ENCODE results near the gene TMEM231. TPM values are rescaled to one million over a fixed set of nuclear protein-coding genes. Genes with fewer than 3 reads are reported as not detected.
A peak's percentile ranks its signal among the peaks of the same experiment; 100 is the strongest.

TMEM231 gene
- total RNA-seq, 4 donors from 2014 or later = 6.0 to 11.9 (median 9.3) TPM

DNA sequence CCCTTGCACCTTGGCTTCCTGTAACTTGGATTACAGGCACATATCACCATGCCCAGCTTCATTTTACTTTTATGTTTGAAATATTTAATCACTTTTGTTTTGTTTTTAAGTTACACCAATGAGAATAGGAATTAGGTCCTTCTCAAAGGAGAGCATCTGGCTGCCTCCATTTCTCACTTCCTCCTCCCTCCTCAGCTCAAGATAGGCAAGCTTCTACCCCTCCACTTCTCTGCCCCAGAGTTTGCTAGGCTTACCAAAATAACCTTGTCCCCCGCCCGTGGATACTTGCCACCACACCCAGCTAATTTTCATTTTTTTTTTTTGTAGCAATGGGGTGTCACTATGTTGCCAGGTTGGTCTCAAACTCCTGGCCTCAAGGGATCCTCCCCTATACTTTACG lies 28.1 kb upstream of the TMEM231 start:
- H3K9me3 ChIP-seq = no peaks in the 10 kb centered on the region
- peak in 1 of 2 donors; percentile 6 for DNase-seq (ENCODE audit: low spot score in 2 of 2)
- H3K27me3 ChIP-seq = no peaks in the 10 kb centered on the region
- H3K4me3 ChIP-seq = no peak overlapping the region
- no peaks in the 10 kb centered on the region for H3K4me1 ChIP-seq
- no peak overlapping the region for H3K27ac ChIP-seq
- TF ChIP-seq POLR2A (IDR thresholded peaks at IDR 0.05) = no peak
- TF ChIP-seq EP300 (IDR thresholded peaks at IDR 0.05) = no peak
- no peak for TF ChIP-seq CTCF (IDR thresholded peaks at IDR 0.05)
- TF ChIP-seq POLR2AphosphoS5 (IDR thresholded peaks at IDR 0.05) = no peak
- H3K36me3 ChIP-seq = peaks cover 9% of the 10 kb centered on the region
- 65% methylated on average over 3 of the region's 3 CpGs for WGBS

GRCh38 chr16:75579281-75579834 lies 23.3 kb upstream of the TMEM231 start:
- TF ChIP-seq EP300 (IDR thresholded peaks at IDR 0.05) = no peak
- no peak for TF ChIP-seq POLR2AphosphoS5 (IDR thresholded peaks at IDR 0.05)
- no peak for TF ChIP-seq CTCF (IDR thresholded peaks at IDR 0.05)
- no peak for TF ChIP-seq POLR2A (IDR thresholded peaks at IDR 0.05)
- peak in 1 of 2 donors; percentile 21 for DNase-seq (ENCODE audit: low spot score in 2 of 2)
- WGBS = 83% methylated on average over 7 of the region's 7 CpGs
- H3K4me3 ChIP-seq = no peak overlapping the region
- no peaks in the 10 kb centered on the region for H3K4me1 ChIP-seq
- H3K27me3 ChIP-seq = no peaks in the 10 kb centered on the region
- no peak overlapping the region for H3K27ac ChIP-seq
- peaks cover 48% of the 10 kb centered on the region for H3K36me3 ChIP-seq
- no peaks in the 10 kb centered on the region for H3K9me3 ChIP-seq

GRCh38 chr16:75578725-75579124 lies 22.7 kb upstream of the TMEM231 start:
- WGBS = 95% methylated on average over 2 of the region's 2 CpGs
- Histone ChIP-seq H3K27me3 (no peaks in the 10 kb centered on the region), H3K4me1 (no peaks in the 10 kb centered on the region), H3K9me3 (no peaks in the 10 kb centered on the region), H3K27ac (no peak overlapping the region), H3K36me3 (peaks cover 54% of the 10 kb centered on the region), H3K4me3 (no peak overlapping the region)
- TF ChIP-seq CTCF (IDR thresholded peaks at IDR 0.05) (no peak), POLR2AphosphoS5 (IDR thresholded peaks at IDR 0.05) (no peak), EP300 (IDR thresholded peaks at IDR 0.05) (no peak), POLR2A (IDR thresholded peaks at IDR 0.05) (no peak)
- no peak for DNase-seq (ENCODE audit: low spot score in 2 of 2)

- 90% methylated on average over 7 of the region's 7 CpGs for WGBS
- Histone ChIP-seq H3K27me3 (no peaks in the 10 kb centered on the region), H3K9me3 (no peaks in the 10 kb centered on the region), H3K4me1 (peaks cover 2% of the 10 kb centered on the region), H3K36me3 (peaks cover 60% of the 10 kb centered on the region), H3K4me3 (no peak overlapping the region), H3K27ac (no peak overlapping the region)
- DNase-seq (ENCODE audit: low spot score in 2 of 2) = peak in 1 of 2 donors; percentile 9
- TF ChIP-seq POLR2AphosphoS5 (IDR thresholded peaks at IDR 0.05) (no peak), CTCF (IDR thresholded peaks at IDR 0.05) (no peak), POLR2A (IDR thresholded peaks at IDR 0.05) (no peak), EP300 (IDR thresholded peaks at IDR 0.05) (no peak)
These were observed 22.2 kb upstream of the TMEM231 start for GRCh38 chr16:75578212-75578611.

DNA sequence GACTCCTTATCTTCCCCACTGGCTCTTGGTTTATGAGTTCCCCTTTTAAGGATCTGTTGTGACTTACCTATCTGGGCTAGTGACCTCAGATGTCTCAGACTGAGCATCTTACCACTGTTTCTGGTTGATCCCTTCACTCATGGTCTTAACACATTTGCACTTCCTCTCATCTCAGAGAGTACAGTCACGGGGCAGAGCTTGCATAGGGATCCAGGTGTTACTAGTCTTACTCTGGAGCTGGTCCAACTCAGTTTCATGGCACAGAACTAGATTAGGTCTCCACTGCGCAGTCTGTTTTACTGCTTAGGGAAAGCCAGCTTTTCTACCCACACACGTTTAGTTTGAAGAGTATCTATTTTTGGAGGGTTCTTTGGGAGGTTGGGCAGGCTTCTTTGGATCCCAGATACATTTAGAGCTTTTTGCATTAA lies 20.3 kb upstream of the TMEM231 start:
- peaks cover 78% of the 10 kb centered on the region for H3K36me3 ChIP-seq

More for the DNA sequence above, 20.3 kb upstream of the TMEM231 start:
- Histone ChIP-seq H3K4me1 (peaks cover 4% of the 10 kb centered on the region), H3K4me3 (no peak overlapping the region), H3K9me3 (no peaks in the 10 kb centered on the region), H3K27me3 (no peaks in the 10 kb centered on the region), H3K27ac (no peak overlapping the region)
- DNase-seq (ENCODE audit: low spot score in 2 of 2) = peak in 1 of 2 donors; percentile 3
- TF ChIP-seq POLR2A (IDR thresholded peaks at IDR 0.05) (no peak), CTCF (IDR thresholded peaks at IDR 0.05) (no peak), EP300 (IDR thresholded peaks at IDR 0.05) (no peak), POLR2AphosphoS5 (IDR thresholded peaks at IDR 0.05) (no peak)
- WGBS = 61% methylated on average over 3 of the region's 3 CpGs
